GM19452 (cell line): ENCODE results near the gene ANTXRL.
"Not testable (repeated sequence)": the region's sequence is repeated elsewhere in the genome, so short reads cannot be mapped to it uniquely, and the experiment has no call there.

ENCODE experiments used
- ATAC-seq: cut with Tn5 transposase; IDR thresholded peaks from one replicate; pipeline ENCODE4 v1.9.1; 2021; ENCODE audit not compliant: unreplicated experiment

The ANTXRL gene

GRCh38 chr10:46306516-46307184 lies 19.9 kb downstream of the ANTXRL start:
- no peak for ATAC-seq

- no peak for ATAC-seq
Measured at GRCh38 chr10:46307281-46308112, 20.7 kb downstream of the ANTXRL start.

GRCh38 chr10:46308113-46308415 lies 21.3 kb downstream of the ANTXRL start:
- ATAC-seq, result no peak

GRCh38 chr10:46308666-46309450 lies 22.1 kb downstream of the ANTXRL start:
- no peak for ATAC-seq

- no peak for ATAC-seq
Measured at GRCh38 chr10:46309511-46310142, 22.8 kb downstream of the ANTXRL start.

GRCh38 chr10:46310143-46310514 lies 23.3 kb downstream of the ANTXRL start:
- no peak for ATAC-seq

- no peak for ATAC-seq
Measured at GRCh38 chr10:46310851-46311250, 24.1 kb downstream of the ANTXRL start.

- ATAC-seq, result no peak
Measured at GRCh38 chr10:46311501-46311951, 24.7 kb downstream of the ANTXRL start.

GRCh38 chr10:46311961-46312431 lies 25.2 kb downstream of the ANTXRL start:
- not testable (repeated sequence) for ATAC-seq

- ATAC-seq, result no peak
Measured at GRCh38 chr10:46312953-46313352, 26.2 kb downstream of the ANTXRL start.

GRCh38 chr10:46314071-46314470 lies 27.3 kb downstream of the ANTXRL start:
- no peak for ATAC-seq

GRCh38 chr10:46315071-46315860 lies 28.5 kb downstream of the ANTXRL start:
- not testable (repeated sequence) for ATAC-seq

- ATAC-seq, result no peak
Measured at GRCh38 chr10:46317370-46317769, 30.6 kb downstream of the ANTXRL start.

- no peak for ATAC-seq
Measured at GRCh38 chr10:46317889-46318288, 31.1 kb downstream of the ANTXRL start.

- ATAC-seq, result no peak
Measured at GRCh38 chr10:46318799-46319198, 32.0 kb downstream of the ANTXRL start.

GRCh38 chr10:46319389-46319788 lies 32.6 kb downstream of the ANTXRL start:
- ATAC-seq, result no peak

- ATAC-seq, result no peak
Measured at GRCh38 chr10:46321770-46322169, 35.0 kb downstream of the ANTXRL start.

GRCh38 chr10:46323176-46323575 lies 36.4 kb downstream of the ANTXRL start:
- no peak for ATAC-seq

GRCh38 chr10:46325021-46325420 lies 38.2 kb downstream of the ANTXRL start:
- ATAC-seq, result no peak

- ATAC-seq, result no peak
Measured at GRCh38 chr10:46326066-46326465, 39.3 kb downstream of the ANTXRL start.
